ENCODE results near the gene BLM. TPM values are rescaled to one million over a fixed set of nuclear protein-coding genes. Genes with fewer than 3 reads are reported as not detected.

The BLM gene
- total and polyA plus RNA-seq, 2 of the 13 experiments (the other 11 are each of a cell fraction or from before 2014, with no cell fraction given), result 5.1 to 11.8 TPM

GRCh38 chr15:90818251-90819210, 101.4 kb downstream of the BLM start:
- H3K27me3 ChIP-seq (ENCODE audit: control insufficient read depth in 1 of 2, insufficient read depth in 2 of 2, low read length in 2 of 2), result peaks cover 2 to 26% of the 10 kb centered on the region in 2 experiments; a peak in 4 of 5 replicates
- no peak overlapping the region for H3K4me2 ChIP-seq (ENCODE audit: low read depth, low read length)
- peaks cover 16% of the 10 kb centered on the region for H3K4me1 ChIP-seq (ENCODE audit: insufficient read depth, low read length)
- DNase-seq (ENCODE audit: low spot score) (peak; percentile 22), FAIRE-seq (no peak), ATAC-seq (peak; percentile 86)
- no peaks in the 10 kb centered on the region for H4K20me1 ChIP-seq (ENCODE audit: insufficient read depth, low read length)
- ChIA-PET CTCF (ENCODE audit: low intra/inter-chr PET ratio, low total read pairs) (interaction anchor here (2.6 kb wide), 1 partner anchor 68 kb away, joined by 12 read pairs; no protein-coding TSS in a partner anchor), POLR2A (interaction anchor here (1.3 kb wide), 1 partner anchor 55 kb away, joined by 3 read pairs; no protein-coding TSS in a partner anchor)
- WGBS (ENCODE audit: low lambda C conversion rate), result 33% methylated on average over 16 of the region's 26 CpGs
- H3K9ac ChIP-seq (ENCODE audit: insufficient read depth, low read depth, low read length), result no peak overlapping the region
- H3K4me3 ChIP-seq (replicated peaks in 1 of 3; ENCODE audit: insufficient read depth in 1 of 3, low read depth in 2 of 3, low read length in 3 of 3), result no peak overlapping the region
- no TSS peak for BruUV-seq (replicated peaks)
- no peak overlapping the region for H2AFZ ChIP-seq (ENCODE audit: low read length)
- intact Hi-C loops (cut with micrococcal nuclease; ENCODE audit: unreplicated experiment), result loop anchor here (1.0 kb wide), 1 partner anchor 68 kb away; no protein-coding TSS in a partner anchor
- no peaks in the 10 kb centered on the region for H3K9me3 ChIP-seq (ENCODE audit: low read length)
- TF ChIP-seq SMC3 (IDR thresholded peaks at IDR 0.05; ENCODE audit: low read length), result 0 out of 2 replicates have a peak, but pooled peaks have one; percentile 2
- TF ChIP-seq IKZF5 (CRISPR knock-in tag; IDR thresholded peaks at IDR 0.05), result no peak
- TF ChIP-seq FOXM1 (CRISPR knock-in tag; IDR thresholded peaks at IDR 0.05), result no peak
- TF ChIP-seq STAG1 (CRISPR knock-in tag; IDR thresholded peaks at IDR 0.05), result peak; percentile 44
- 0 out of 2 replicates have a peak, but pooled peaks have one; percentile 29 for TF ChIP-seq KDM2A (CRISPR knock-in tag; IDR thresholded peaks at IDR 0.05; ENCODE audit: borderline replicate concordance, low read depth)
- TF ChIP-seq CTCF (CRISPR knock-in tag; IDR thresholded peaks at IDR 0.05), result peak; percentile 48
- TF ChIP-seq RAD21 (CRISPR knock-in tag; IDR thresholded peaks at IDR 0.05), result peak; percentile 43; the same call in 1 of the 2 replicates
- no peaks in the 10 kb centered on the region for H3K36me3 ChIP-seq (replicated peaks in 1 of 2; ENCODE audit: control insufficient read depth in 1 of 2, insufficient read depth in 2 of 2, low read length in 2 of 2)
- no peak overlapping the region for H3K27ac ChIP-seq (ENCODE audit: extremely low read length, insufficient read depth, low read length)
- H3K79me2 ChIP-seq (ENCODE audit: insufficient read depth, low read length), result no peaks in the 10 kb centered on the region
- in situ Hi-C loops (cut with HindIII; ENCODE audit: extremely low pct_ligation_motif_present, low pct_unique_long_range_greater_than_20kb), result loop anchor here (5.0 kb wide), 1 partner anchor 69 kb away; no protein-coding TSS in a partner anchor

Measured in HepG2 (cell line).